C4-2B (cell line): ENCODE results near the gene SUSD1.

ENCODE experiments used
- H3K27ac ChIP-seq: fragments of 450-650 bp; 2 replicates; pipeline ENCODE4 v1.5.1; 2017
- CTCF ChIP-seq: fragments of 450-650 bp; conservative IDR thresholded peaks from 2 replicates; pipeline ENCODE4 v1.5.1; 2017; ENCODE audit warnings: mild to moderate bottlenecking
- ZFX ChIP-seq: fragments of 450-650 bp; IDR thresholded peaks from 2 replicates; pipeline ENCODE4 v1.6.1; 2017

SUSD1 gene

GRCh38 chr9:112042769-112043168 lies 132.3 kb downstream of the SUSD1 start:
- TF ChIP-seq ZFX (no peak), CTCF (no peak)
- H3K27ac ChIP-seq, result no peak overlapping the region

GRCh38 chr9:112042244-112042638 lies 132.9 kb downstream of the SUSD1 start:
- TF ChIP-seq ZFX (no peak), CTCF (no peak)
- H3K27ac ChIP-seq, result no peak overlapping the region

GRCh38 chr9:112041536-112042243 lies 133.4 kb downstream of the SUSD1 start:
- no peak overlapping the region for H3K27ac ChIP-seq
- TF ChIP-seq CTCF, result no peak
- no peak for TF ChIP-seq ZFX

- H3K27ac ChIP-seq, result no peak overlapping the region
- no peak for TF ChIP-seq CTCF
- TF ChIP-seq ZFX, result no peak
Measured at GRCh38 chr9:112041199-112041535, 133.9 kb downstream of the SUSD1 start.

GRCh38 chr9:112038017-112038408 lies 137.1 kb downstream of the SUSD1 start:
- no peak for TF ChIP-seq ZFX
- no peak for TF ChIP-seq CTCF
- H3K27ac ChIP-seq, result no peak overlapping the region

- H3K27ac ChIP-seq, result no peak overlapping the region
- TF ChIP-seq ZFX (no peak), CTCF (no peak)
Measured at GRCh38 chr9:112037281-112038016, 137.6 kb downstream of the SUSD1 start.

GRCh38 chr9:112035166-112035826 lies 139.8 kb downstream of the SUSD1 start:
- TF ChIP-seq CTCF (no peak), ZFX (no peak)
- H3K27ac ChIP-seq, result no peak overlapping the region
